ENCODE data around the gene SLC9A9.

The SLC9A9 gene

GRCh38 chr3:143408771-143409170, 439.5 kb downstream of the SLC9A9 start:
- in situ Hi-C loops (cut with HindIII; ENCODE audit: low pct_ligation_motif_present, low sequenced_read_pairs) = no loop called here
- DNase-seq = no peak
- no peak for TF ChIP-seq CTCF (IDR thresholded peaks at IDR 0.05; ENCODE audit: low read depth, low read length, missing control alignments)
- H3K27me3 ChIP-seq (replicated peaks) = no peaks in the 10 kb centered on the region
- H3K27ac ChIP-seq = no peak overlapping the region
- no peak overlapping the region for H3K4me3 ChIP-seq (ENCODE audit: low read depth, low read length)
- H3K36me3 ChIP-seq (replicated peaks) = no peaks in the 10 kb centered on the region

- in situ Hi-C loops (cut with HindIII; ENCODE audit: low pct_ligation_motif_present, low sequenced_read_pairs) = no loop called here
- H3K36me3 ChIP-seq (replicated peaks) = no peaks in the 10 kb centered on the region
- TF ChIP-seq CTCF (IDR thresholded peaks at IDR 0.05; ENCODE audit: low read depth, low read length, missing control alignments) = no peak
- H3K27ac ChIP-seq = no peak overlapping the region
- DNase-seq = no peak
- H3K4me3 ChIP-seq (ENCODE audit: low read depth, low read length) = no peak overlapping the region
- H3K27me3 ChIP-seq (replicated peaks) = no peaks in the 10 kb centered on the region
Observed at GRCh38 chr3:143402602-143403001, 445.7 kb downstream of the SLC9A9 start.

- Histone ChIP-seq H3K4me3 (ENCODE audit: low read depth, low read length) (no peak overlapping the region), H3K36me3 (replicated peaks) (no peaks in the 10 kb centered on the region), H3K27me3 (replicated peaks) (no peaks in the 10 kb centered on the region), H3K27ac (no peak overlapping the region)
- DNase-seq = no peak
- in situ Hi-C loops (cut with HindIII; ENCODE audit: low pct_ligation_motif_present, low sequenced_read_pairs) = no loop called here
- TF ChIP-seq CTCF (IDR thresholded peaks at IDR 0.05; ENCODE audit: low read depth, low read length, missing control alignments) = no peak
Observed at GRCh38 chr3:143396790-143397189, 451.5 kb downstream of the SLC9A9 start.

GRCh38 chr3:143389388-143389787, 458.9 kb downstream of the SLC9A9 start:
- no peak overlapping the region for H3K27ac ChIP-seq
- DNase-seq = no peak
- H3K36me3 ChIP-seq (replicated peaks) = no peaks in the 10 kb centered on the region
- H3K27me3 ChIP-seq (replicated peaks) = no peaks in the 10 kb centered on the region
- H3K4me3 ChIP-seq (ENCODE audit: low read depth, low read length) = no peak overlapping the region
- TF ChIP-seq CTCF (IDR thresholded peaks at IDR 0.05; ENCODE audit: low read depth, low read length, missing control alignments) = no peak
- in situ Hi-C loops (cut with HindIII; ENCODE audit: low pct_ligation_motif_present, low sequenced_read_pairs) = no loop called here

GRCh38 chr3:143387425-143387824, 460.8 kb downstream of the SLC9A9 start:
- no peak for TF ChIP-seq CTCF (IDR thresholded peaks at IDR 0.05; ENCODE audit: low read depth, low read length, missing control alignments)
- Histone ChIP-seq H3K27ac (no peak overlapping the region), H3K36me3 (replicated peaks) (no peaks in the 10 kb centered on the region), H3K4me3 (ENCODE audit: low read depth, low read length) (no peak overlapping the region), H3K27me3 (replicated peaks) (no peaks in the 10 kb centered on the region)
- DNase-seq = no peak
- in situ Hi-C loops (cut with HindIII; ENCODE audit: low pct_ligation_motif_present, low sequenced_read_pairs) = no loop called here

GRCh38 chr3:143384076-143384475, 464.2 kb downstream of the SLC9A9 start:
- Histone ChIP-seq H3K36me3 (replicated peaks) (no peaks in the 10 kb centered on the region), H3K27me3 (replicated peaks) (no peaks in the 10 kb centered on the region), H3K27ac (no peak overlapping the region), H3K4me3 (ENCODE audit: low read depth, low read length) (no peak overlapping the region)
- TF ChIP-seq CTCF (IDR thresholded peaks at IDR 0.05; ENCODE audit: low read depth, low read length, missing control alignments) = no peak
- DNase-seq = no peak
- in situ Hi-C loops (cut with HindIII; ENCODE audit: low pct_ligation_motif_present, low sequenced_read_pairs) = no loop called here
